Spleen (tissue), 11 donors: ENCODE data around the gene OR4F6. TPM values are rescaled to one million over a fixed set of nuclear protein-coding genes. Genes with fewer than 3 reads are reported as not detected.
"Not testable (repeated sequence)": the region's sequence is repeated elsewhere in the genome, so short reads cannot be mapped to it uniquely, and the experiment has no call there.

ENCODE experiments used
- DNase-seq: peaks from one replicate; pipeline ENCODE4 v3.0.0-alpha.2; 2020
- H3K27ac ChIP-seq, 8 donors: fragments of 200-600 bp; sonication (generic) in 7 of 8; 1 replicate in 4 of 8; 2 replicates in 4 of 8; pipeline versions ENCODE4 v1.5.0 to v1.8.0; 2016 to 2021; ENCODE audit warnings: inconsistent platforms in 4 of 8, mild to moderate bottlenecking in 4 of 8, moderate library complexity in 1 of 8
- H3K27me3 ChIP-seq, 7 donors: fragments of 200-600 bp; sonication (generic) in 6 of 7; replicated peaks in 1 of 7; 1 replicate in 4 of 7; 2 replicates in 3 of 7; pipeline versions ENCODE4 v1.5.0 to v1.8.0; 2016 to 2021; ENCODE audit warnings: inconsistent platforms in 3 of 7, mild to moderate bottlenecking in 1 of 7
- H3K36me3 ChIP-seq, 6 donors: fragments of 200-600 bp; sonication (generic) in 5 of 6; 1 replicate in 4 of 6; 2 replicates in 2 of 6; pipeline versions ENCODE4 v1.5.0 to v1.8.0; 2016 to 2021; ENCODE audit warnings: inconsistent platforms in 2 of 6
- H3K4me1 ChIP-seq, 6 donors: fragments of 200-600 bp; sonication (generic) in 5 of 6; 1 replicate in 3 of 6; 2 replicates in 3 of 6; pipeline versions ENCODE4 v1.5.0 to v1.8.0; 2016 to 2021; ENCODE audit warnings: inconsistent platforms in 3 of 6
- H3K4me3 ChIP-seq, 8 donors: fragments of 200-600 bp; sonication (generic) in 7 of 8; 1 replicate in 4 of 8; 2 replicates in 4 of 8; pipeline versions ENCODE4 v1.5.0 to v1.8.0; 2016 to 2021; ENCODE audit warnings: inconsistent platforms in 4 of 8, mild to moderate bottlenecking in 4 of 8, moderate library complexity in 2 of 8
- H3K9me3 ChIP-seq, 8 donors: fragments of 200-600 bp; sonication (generic) in 7 of 8; 1 replicate in 4 of 8; 2 replicates in 4 of 8; pipeline versions ENCODE4 v1.5.0 to v1.8.0; 2016 to 2021; ENCODE audit warnings: inconsistent platforms in 4 of 8
- CTCF ChIP-seq, 11 experiments: fragments of 200-600 bp in 7 of 11; fragments of 450-650 bp in 4 of 11; sonication (generic) in 4 of 11; IDR thresholded peaks in 8 of 11; conservative IDR thresholded peaks in 3 of 11; 1 replicate in 7 of 11; 2 replicates in 4 of 11; pipeline versions ENCODE4 v1.4.0 to v1.8.0; 2016 to 2021; ENCODE audit warnings: antibody characterized with exemption in 11 of 11, inconsistent platforms in 4 of 11, mild to moderate bottlenecking in 1 of 11
- POLR2A ChIP-seq, 3 donors: fragments of 450-650 bp; IDR thresholded peaks; one replicate each; pipeline ENCODE4 v1.5.1; 2017; ENCODE audit warnings: antibody characterized with exemption in 3 of 3, mild to moderate bottlenecking in 1 of 3
- POLR2AphosphoS5 ChIP-seq, 3 donors: sonication (generic); formaldehyde crosslinking; IDR thresholded peaks; one replicate each; pipeline ENCODE4 v1.5.1; 2017; ENCODE audit warnings: antibody characterized with exemption in 3 of 3
- WGBS, 5 donors: extraction: QIAGEN DNeasy Blood & Tissue Kit in 3 of 5; methylation state at CpG; one replicate each; pipeline versions ENCODE4 v1.1.5 to v1.1.7; 2013 to 2018; 5-methylcytosine and 5-hydroxymethylcytosine counted together
- intact Hi-C: fragments of 100-400 bp; cut with DNase I; formaldehyde crosslinking; loops from one replicate; pipeline ENCODE4 v1.15.0; 2023; ENCODE audit warnings: low total_unique reads
- polyA plus RNA-seq, 3 donors: library from polyadenylated mRNA; stranded (reverse); fragments of 200-250 nt; gene quantifications; one replicate each; pipeline ENCODE4 v1.2.1, GENCODE V29; 2013
- total RNA-seq, 7 donors: library from RNA; depleted of rRNA in 3 of 7; stranded (reverse); fragments of >200 nt in 3 of 7; fragmentation: NEBNext Ultra II Directional in 4 of 7; extraction: Animal tissue kit (Norgen Biotek cat#: 25700) in 4 of 7; gene quantifications; one replicate each; pipeline versions ENCODE4 v1.1.0 to v1.2.1, GENCODE V29; 2016 to 2021
- donor health status: healthy with polysubstance abuse.
- donor health status: DM: no; HTN: no; CAD: no; lungs with moderate emphysema.
- donor health status: DM: no; HTN: no; CAD: no.
- donor health status: Bipolar disorder and iron deficiency.
- donor health status: healthy.
- donor health status: DM: no; HTN: no; CAD: no.
- donor health status: DM: yes; HTN: yes; CAD: no.

OR4F6 gene
- total and polyA plus RNA-seq, 10 donors, result not detected

DNA sequence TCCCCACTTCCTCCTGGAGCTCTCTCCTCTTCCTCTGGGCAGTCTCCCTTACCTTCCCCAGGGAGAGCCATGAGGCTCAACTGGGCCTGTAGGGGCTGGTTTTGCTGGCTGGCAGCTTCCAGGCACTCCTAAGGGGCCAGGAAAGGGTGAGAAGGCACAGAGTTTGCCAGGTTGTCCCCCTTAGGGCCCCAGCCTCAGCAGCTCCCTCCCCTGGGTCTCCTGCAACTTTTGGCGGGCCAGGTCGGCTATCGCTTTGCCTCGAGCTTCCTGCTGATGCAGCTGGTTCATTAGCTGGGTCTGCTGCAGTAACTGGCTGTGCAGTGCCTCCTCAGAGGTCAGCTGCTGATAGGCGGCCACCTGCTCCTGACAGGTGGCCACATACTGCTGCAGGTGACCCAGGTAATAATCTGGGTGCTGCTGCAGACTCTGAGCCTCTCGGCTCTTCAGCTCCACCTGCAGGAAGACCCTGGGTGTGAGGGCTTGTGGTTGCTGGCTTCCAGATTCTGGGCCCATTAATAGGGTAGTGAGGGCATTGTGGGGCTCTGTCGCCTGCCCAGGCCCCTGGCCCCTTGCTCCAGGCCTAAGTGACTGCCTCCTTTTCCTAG, 29.7 kb upstream of the OR4F6 start:
- Histone ChIP-seq H3K27ac (no peak overlapping the region), H3K4me1 (no peaks in the 10 kb centered on the region), H3K4me3 (no peak overlapping the region), H3K36me3 (peaks cover 0 to 9% (median 0%) of the 10 kb centered on the region in 6 donors), H3K27me3 (no peaks in the 10 kb centered on the region), H3K9me3 (no peaks in the 10 kb centered on the region)
- 50 to 83% (median 68%) methylated on average over 4 to 7 of the region's 7 CpGs for WGBS, 5 donors
- no peak for DNase-seq
- intact Hi-C loops, result no loop called here
- TF ChIP-seq CTCF (IDR thresholded peaks at IDR 0.05 in 8 of 11, conservative IDR thresholded peaks at IDR 0.05 in 3 of 11) (no peak), POLR2A (IDR thresholded peaks at IDR 0.05) (no peak), POLR2AphosphoS5 (IDR thresholded peaks at IDR 0.05) (no peak)

GRCh38 chr15:101775136-101775535, 28.2 kb upstream of the OR4F6 start:
- no peaks in the 10 kb centered on the region for H3K9me3 ChIP-seq
- H3K4me3 ChIP-seq, result no peak overlapping the region
- no peak for TF ChIP-seq CTCF (IDR thresholded peaks at IDR 0.05 in 8 of 11, conservative IDR thresholded peaks at IDR 0.05 in 3 of 11)
- TF ChIP-seq POLR2A (IDR thresholded peaks at IDR 0.05), result no peak
- no peak for TF ChIP-seq POLR2AphosphoS5 (IDR thresholded peaks at IDR 0.05)
- peaks cover 0 to 9% (median 0%) of the 10 kb centered on the region in 6 donors for H3K36me3 ChIP-seq
- intact Hi-C loops, result no loop called here
- H3K27ac ChIP-seq, result no peak overlapping the region
- 92 to 97% (median 93%) methylated on average over 10 of the region's 10 CpGs for WGBS, 5 donors
- no peaks in the 10 kb centered on the region for H3K4me1 ChIP-seq
- DNase-seq, result no peak
- no peaks in the 10 kb centered on the region for H3K27me3 ChIP-seq

- DNase-seq, H3K36me3 ChIP-seq, H3K4me1 ChIP-seq, H3K9me3 ChIP-seq, H3K27me3 ChIP-seq, H3K27ac ChIP-seq, intact Hi-C loops, H3K4me3 ChIP-seq: not testable (repeated sequence)
- 88 to 94% (median 90%) methylated on average over 10 of the region's 10 CpGs for WGBS, 5 donors
Measured at GRCh38 chr15:101778576-101778975, 24.7 kb upstream of the OR4F6 start.

DNA sequence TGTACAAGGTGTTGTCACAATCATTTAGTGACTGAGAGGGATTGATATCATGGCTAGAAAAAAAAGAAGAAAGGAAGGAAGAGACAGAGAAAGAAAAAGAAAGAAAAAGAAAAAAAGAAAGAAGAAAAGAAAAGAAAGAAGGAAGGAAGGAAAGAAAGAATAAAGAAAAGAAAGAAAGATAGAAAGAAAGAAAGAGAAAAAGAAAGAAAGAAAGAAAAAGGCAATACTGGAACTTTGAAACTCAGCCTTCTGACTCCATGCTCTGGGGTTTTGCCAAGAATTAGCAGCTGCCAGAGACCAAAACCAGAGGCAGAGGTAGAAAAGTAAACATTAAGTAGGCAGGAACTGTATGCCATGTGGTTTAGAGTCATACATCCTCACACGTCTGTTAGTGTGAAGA, 23.1 kb upstream of the OR4F6 start:
- WGBS, 5 donors, result 0 to 26% (median 14%) methylated on average over 1 of the region's 1 CpG
- H3K4me1 ChIP-seq, intact Hi-C loops, H3K4me3 ChIP-seq, H3K36me3 ChIP-seq, H3K27me3 ChIP-seq, DNase-seq, H3K27ac ChIP-seq, H3K9me3 ChIP-seq: not testable (repeated sequence)

DNA sequence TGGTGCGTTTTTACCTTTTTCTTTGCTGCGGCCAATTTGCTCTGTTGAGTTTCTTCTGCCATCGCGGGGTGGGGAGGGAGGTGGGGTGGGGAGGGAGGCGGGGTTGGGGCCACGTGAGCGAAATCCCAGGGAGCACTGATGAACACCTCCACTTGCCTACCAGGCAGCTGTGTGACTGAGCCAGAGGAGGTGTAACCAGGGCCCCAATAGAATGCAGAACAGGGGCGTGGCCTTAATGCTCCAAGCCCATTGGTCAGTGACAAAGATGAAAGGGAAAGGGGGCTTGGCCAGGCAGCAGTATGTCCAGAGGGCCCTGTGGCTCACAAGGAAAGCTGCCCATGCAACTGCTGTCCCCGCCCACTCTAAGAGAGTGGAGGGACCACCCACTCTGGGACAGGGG, 21.4 kb upstream of the OR4F6 start:
- no peaks in the 10 kb centered on the region for H3K4me1 ChIP-seq
- H3K36me3 ChIP-seq, result no peaks in the 10 kb centered on the region
- no peak overlapping the region for H3K27ac ChIP-seq
- H3K9me3 ChIP-seq, result no peaks in the 10 kb centered on the region
- DNase-seq, result no peak
- intact Hi-C loops, result no loop called here
- TF ChIP-seq CTCF (IDR thresholded peaks at IDR 0.05 in 8 of 11, conservative IDR thresholded peaks at IDR 0.05 in 3 of 11), result no peak
- TF ChIP-seq POLR2A (IDR thresholded peaks at IDR 0.05), result no peak
- no peak for TF ChIP-seq POLR2AphosphoS5 (IDR thresholded peaks at IDR 0.05)
- peaks cover 0 to 9% (median 0%) of the 10 kb centered on the region in 7 donors for H3K27me3 ChIP-seq
- no peak overlapping the region for H3K4me3 ChIP-seq
- 79 to 93% (median 86%) methylated on average over 8 to 9 of the region's 9 CpGs for WGBS, 5 donors
